ENCODE measurements around the gene GPR61. TPM values are rescaled to one million over a fixed set of nuclear protein-coding genes. Genes with fewer than 3 reads are reported as not detected.

Gene GPR61
- total and polyA plus RNA-seq, 12 donors: 0.11 to 4.9 (median 0.63) TPM; not detected in 2

GRCh38 chr1:109543988-109544735 lies 4.5 kb downstream of the GPR61 start:
- WGBS, 4 donors: 70 to 75% (median 73%) methylated on average over 12 to 14 of the region's 14 CpGs
- no peak for TF ChIP-seq POLR2A (IDR thresholded peaks at IDR 0.05)
- TF ChIP-seq, protein P1, sequence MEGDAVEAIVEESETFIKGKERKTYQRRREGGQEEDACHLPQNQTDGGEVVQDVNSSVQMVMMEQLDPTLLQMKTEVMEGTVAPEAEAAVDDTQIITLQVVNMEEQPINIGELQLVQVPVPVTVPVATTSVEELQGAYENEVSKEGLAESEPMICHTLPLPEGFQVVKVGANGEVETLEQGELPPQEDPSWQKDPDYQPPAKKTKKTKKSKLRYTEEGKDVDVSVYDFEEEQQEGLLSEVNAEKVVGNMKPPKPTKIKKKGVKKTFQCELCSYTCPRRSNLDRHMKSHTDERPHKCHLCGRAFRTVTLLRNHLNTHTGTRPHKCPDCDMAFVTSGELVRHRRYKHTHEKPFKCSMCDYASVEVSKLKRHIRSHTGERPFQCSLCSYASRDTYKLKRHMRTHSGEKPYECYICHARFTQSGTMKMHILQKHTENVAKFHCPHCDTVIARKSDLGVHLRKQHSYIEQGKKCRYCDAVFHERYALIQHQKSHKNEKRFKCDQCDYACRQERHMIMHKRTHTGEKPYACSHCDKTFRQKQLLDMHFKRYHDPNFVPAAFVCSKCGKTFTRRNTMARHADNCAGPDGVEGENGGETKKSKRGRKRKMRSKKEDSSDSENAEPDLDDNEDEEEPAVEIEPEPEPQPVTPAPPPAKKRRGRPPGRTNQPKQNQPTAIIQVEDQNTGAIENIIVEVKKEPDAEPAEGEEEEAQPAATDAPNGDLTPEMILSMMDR (IDR thresholded peaks at IDR 0.05): no peak

GRCh38 chr1:109546311-109547109 lies 6.8 kb downstream of the GPR61 start:
- Histone ChIP-seq H3K36me3 (replicated peaks in 1 of 2) (no peaks in the 10 kb centered on the region), H3K4me1 (replicated peaks in 1 of 2) (peaks cover 11 to 37% of the 10 kb centered on the region in 2 donors), H3K9me3 (replicated peaks in 1 of 3) (no peaks in the 10 kb centered on the region), H3K27ac (peak overlapping the region in 4 of 5 donors; percentile 43 to 94 (median 92)), H3K4me3 (peak overlapping the region in 1 of 4 donors; percentile 80), H3K27me3 (no peaks in the 10 kb centered on the region)
- intact Hi-C loops (cut with DNase I): loop anchor here (5.0 to 10.0 kb wide), 3 partner anchors 81 to 438 kb away; partner anchors contain the start of gene AHCYL1 (in 1 of the 2)
- 25 to 33% (median 31%) methylated on average over 5 of the region's 5 CpGs for WGBS, 4 donors
- peak; percentile 87 to 96 (median 93) for DNase-seq
- TF ChIP-seq, protein P1 (IDR thresholded peaks at IDR 0.05): peak; percentile 83 to 99 (median 94)
- TF ChIP-seq POLR2A (IDR thresholded peaks at IDR 0.05): no peak

More at GRCh38 chr1:109543988-109544735, 4.5 kb downstream of the GPR61 start:
- intact Hi-C loops (cut with DNase I): loop anchor here (2.0 to 10.0 kb wide), 4 partner anchors 83 to 441 kb away; partner anchors contain the start of gene AHCYL1 (in 1 of the 2)
- DNase-seq: no peak
- Histone ChIP-seq H3K4me3 (no peak overlapping the region), H3K27me3 (no peaks in the 10 kb centered on the region), H3K9me3 (replicated peaks in 1 of 3) (no peaks in the 10 kb centered on the region), H3K27ac (no peak overlapping the region), H3K36me3 (replicated peaks in 1 of 2) (no peaks in the 10 kb centered on the region), H3K4me1 (replicated peaks in 1 of 2) (peaks cover 11 to 19% of the 10 kb centered on the region in 2 donors)

DNA sequence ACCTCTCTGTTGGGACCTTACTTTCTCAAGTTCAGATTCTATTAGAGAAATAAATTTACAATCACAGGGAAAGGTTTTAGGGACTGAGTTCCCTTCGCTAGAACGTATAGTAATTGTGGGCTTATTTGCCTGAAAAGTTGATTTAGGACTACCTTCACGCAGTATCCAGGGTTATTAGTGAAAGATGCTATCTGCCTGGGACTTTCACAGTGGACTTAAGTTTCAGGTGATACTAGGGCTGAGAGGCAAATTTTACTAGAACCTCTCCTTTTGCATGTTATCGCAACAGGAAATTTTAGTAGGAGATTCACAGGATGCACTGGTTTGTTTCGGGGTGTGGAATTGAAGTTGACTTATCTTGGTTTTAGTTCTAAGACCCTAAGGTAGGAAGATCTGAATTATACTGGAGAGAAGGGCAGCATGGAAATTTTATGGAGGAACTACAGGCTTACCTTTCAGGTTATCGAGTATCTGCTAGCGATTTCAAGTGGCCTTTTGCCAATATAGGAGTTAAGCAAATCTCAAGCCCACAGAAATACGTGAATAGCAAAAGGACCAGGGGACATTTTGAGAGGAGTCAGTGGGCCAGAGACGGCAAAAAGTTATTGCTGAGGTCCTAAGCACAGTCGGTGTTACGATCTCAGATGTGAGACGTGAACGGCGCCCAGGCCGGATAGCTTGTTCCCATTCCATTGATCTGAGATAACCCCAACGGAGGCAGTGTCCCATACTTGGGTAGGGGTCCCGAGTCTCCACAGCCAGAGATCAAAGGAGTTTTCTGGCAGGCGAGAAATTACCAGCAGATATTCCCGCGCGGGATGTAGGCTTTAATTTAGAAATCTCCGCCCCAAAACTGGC lies 8.0 kb downstream of the GPR61 start:
- peak in 4 of 7 donors; percentile 46 to 75 (median 48) for DNase-seq
- intact Hi-C loops (cut with DNase I): loop anchor here (5.0 to 10.0 kb wide), 3 partner anchors 80 to 437 kb away; partner anchors contain the start of gene AHCYL1 (in 1 of the 2)
- peak overlapping the region; percentile 79 to 94 (median 90) for H3K27ac ChIP-seq
- 9 to 10% (median 10%) methylated on average over 22 of the region's 22 CpGs for WGBS, 4 donors
- no peaks in the 10 kb centered on the region for H3K9me3 ChIP-seq (replicated peaks in 1 of 3)
- H3K36me3 ChIP-seq (replicated peaks in 1 of 2): no peaks in the 10 kb centered on the region
- peaks cover 11 to 41% of the 10 kb centered on the region in 2 donors for H3K4me1 ChIP-seq (replicated peaks in 1 of 2)
- no peaks in the 10 kb centered on the region for H3K27me3 ChIP-seq
- TF ChIP-seq POLR2A (IDR thresholded peaks at IDR 0.05): no peak
- H3K4me3 ChIP-seq: peak overlapping the region in 3 of 4 donors; percentile 51 to 85 (median 80)
